Liver (tissue), 9 donors: ENCODE data around the gene PAIP2. TPM values are rescaled to one million over a fixed set of nuclear protein-coding genes. Genes with fewer than 3 reads are reported as not detected.

Experiments
- DNase-seq: peaks from one replicate; pipeline ENCODE4 v3.0.0-alpha.2; 2017; ENCODE audit warnings: low spot score
- H3K27ac ChIP-seq, 2 donors: one replicate each; pipeline ENCODE4 v1.7.0; 2013; ENCODE audit warnings: inconsistent platforms in 2 of 2, low read length in 2 of 2, control low read depth in 1 of 2, low read depth in 1 of 2, mild to moderate bottlenecking in 1 of 2
- H3K27me3 ChIP-seq, 4 donors: one replicate each; pipeline versions ENCODE4 v1.6.1 to v1.7.0; 2013; ENCODE audit warnings: low read length in 3 of 4, inconsistent platforms in 1 of 4, mild to moderate bottlenecking in 1 of 4, moderate library complexity in 1 of 4; ENCODE audit not compliant: control insufficient read depth in 4 of 4, insufficient read depth in 4 of 4
- H3K36me3 ChIP-seq, 4 donors: one replicate each; pipeline versions ENCODE4 v1.6.1 to v1.7.0; 2013; ENCODE audit warnings: low read length in 3 of 4, mild to moderate bottlenecking in 3 of 4, low read depth in 1 of 4, moderate library complexity in 1 of 4; ENCODE audit not compliant: control insufficient read depth in 4 of 4, insufficient read depth in 3 of 4
- H3K4me1 ChIP-seq, 4 donors: one replicate each; pipeline versions ENCODE4 v1.6.1 to v1.7.0; 2013; ENCODE audit warnings: low read length in 3 of 4, mild to moderate bottlenecking in 3 of 4, moderate library complexity in 1 of 4; ENCODE audit not compliant: control insufficient read depth in 4 of 4, insufficient read depth in 4 of 4
- H3K4me3 ChIP-seq, 3 donors: one replicate each; pipeline versions ENCODE4 v1.6.1 to v1.7.0; 2013; ENCODE audit warnings: low read length in 3 of 3, control low read depth in 1 of 3, low read depth in 1 of 3, mild to moderate bottlenecking in 1 of 3
- H3K9ac ChIP-seq, 2 donors: one replicate each; pipeline ENCODE4 v1.7.0; 2013; ENCODE audit warnings: low read length in 2 of 2, mild to moderate bottlenecking in 2 of 2, moderate library complexity in 2 of 2, control low read depth in 1 of 2, low read depth in 1 of 2
- H3K9me3 ChIP-seq, 4 donors: one replicate each; pipeline versions ENCODE4 v1.6.1 to v1.7.0; 2013; ENCODE audit warnings: low read length in 3 of 4; ENCODE audit not compliant: control insufficient read depth in 4 of 4
- CTCF ChIP-seq: fragments of 150-350 bp; IDR thresholded peaks from 2 replicates; pipeline ENCODE4 v1.5.1; 2017; ENCODE audit warnings: improper control_type of control experiment, low read depth, low read length; ENCODE audit not compliant: missing input control
- FOXA2 ChIP-seq: IDR thresholded peaks from 2 replicates; pipeline ENCODE4 v1.6.1; 2016; ENCODE audit warnings: antibody characterized with exemption
- HNF4G ChIP-seq: IDR thresholded peaks from 2 replicates; pipeline ENCODE4 v1.6.1; 2016; ENCODE audit warnings: antibody characterized with exemption
- RAD21 ChIP-seq, 2 donors: IDR thresholded peaks; 2 replicates each; pipeline ENCODE4 v1.6.1; 2016; ENCODE audit warnings: antibody characterized with exemption in 2 of 2, mild to moderate bottlenecking in 2 of 2
- RXRA ChIP-seq, 2 donors: IDR thresholded peaks; 2 replicates each; pipeline ENCODE4 v1.6.1; 2017 to 2018; ENCODE audit warnings: antibody characterized with exemption in 2 of 2, mild to moderate bottlenecking in 1 of 2
- TAF1 ChIP-seq: conservative IDR thresholded peaks from 2 replicates; pipeline ENCODE4 v1.6.1; 2016; ENCODE audit warnings: antibody characterized with exemption, mild to moderate bottlenecking
- ZBTB33 ChIP-seq: IDR thresholded peaks from 2 replicates; pipeline ENCODE4 v1.6.1; 2016; ENCODE audit warnings: antibody characterized with exemption
- WGBS: extraction: QIAGEN DNeasy Blood & Tissue Kit; methylation state at CpG from one replicate; pipeline ENCODE4 v1.1.7; 2013; 5-methylcytosine and 5-hydroxymethylcytosine counted together
- polyA plus RNA-seq, 2 donors: library from polyadenylated mRNA; stranded (reverse) in 1 of 2; unstranded in 1 of 2; fragments of 200-250 nt in 1 of 2; fragments of >200 nt in 1 of 2; fragmentation: Nextera tagmentation in 1 of 2; extraction: Ambion mirVana in 1 of 2; gene quantifications; one replicate each; pipeline versions ENCODE4 v1.2.1 to v1.2.3, GENCODE V29; 2013 to 2015
- total RNA-seq, 2 donors: library from RNA; depleted of rRNA; stranded (reverse); fragments of >200 nt; gene quantifications; one replicate each; pipeline ENCODE4 v1.2.3, GENCODE V29; 2014
- TF ChIP-seq, protein P1 (sequence below): IDR thresholded peaks from 2 replicates; pipeline ENCODE4 v1.6.1; 2016; ENCODE audit warnings: antibody characterized with exemption
- donor health status: healthy.
- donor health status: healthy.
- donor health status: healthy.
- donor health status: healthy.
- donor health status: healthy.

Gene PAIP2
- total and polyA plus RNA-seq, 4 donors: 41.5 to 63.2 (median 45.1) TPM

DNA sequence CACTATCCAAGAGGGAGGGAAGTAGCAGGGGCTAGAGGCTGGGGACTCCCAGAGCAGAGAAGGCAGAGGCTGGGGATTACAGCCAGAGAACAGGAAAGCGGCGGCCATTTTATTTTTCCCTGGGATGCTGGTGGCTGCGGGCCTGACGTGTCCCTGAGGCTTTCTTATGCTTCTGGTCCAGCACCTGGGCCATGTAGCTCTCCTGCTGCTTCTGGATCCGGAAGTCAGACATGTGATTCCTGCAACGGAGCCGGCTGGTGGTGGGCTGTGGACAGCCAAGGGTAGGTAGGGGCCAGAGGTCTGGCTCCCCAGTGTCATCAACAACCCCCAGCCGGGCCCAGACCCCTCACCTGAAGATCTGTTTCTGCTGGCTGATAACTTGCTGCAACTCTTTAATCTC is 55.0 kb downstream of the PAIP2 start (continued):
- TF ChIP-seq TAF1: no peak

GRCh38 chr5:139397921-139398320 is 56.3 kb downstream of the PAIP2 start:
- peaks cover 9 to 16% (median 13%) of the 10 kb centered on the region in 4 donors for H3K4me1 ChIP-seq
- no peak overlapping the region for H3K9ac ChIP-seq
- DNase-seq: no peak
- H3K9me3 ChIP-seq: no peaks in the 10 kb centered on the region
- H3K36me3 ChIP-seq: peaks cover 0 to 1% (median 0%) of the 10 kb centered on the region in 4 donors
- H3K27ac ChIP-seq: no peak overlapping the region
- TF ChIP-seq RAD21 (IDR thresholded peaks at IDR 0.05) (no peak), HNF4G (no peak), CTCF (no peak)
- WGBS: 41% methylated on average over 6 of the region's 6 CpGs
- no peak overlapping the region for H3K4me3 ChIP-seq
- H3K27me3 ChIP-seq: peaks cover 0 to 3% (median 0%) of the 10 kb centered on the region in 4 donors

- peaks cover 0 to 11% (median 8%) of the 10 kb centered on the region in 4 donors for H3K4me1 ChIP-seq
- H3K4me3 ChIP-seq: no peak overlapping the region
- DNase-seq: no peak
- H3K27me3 ChIP-seq: no peaks in the 10 kb centered on the region
- peaks cover 0 to 1% (median 0%) of the 10 kb centered on the region in 4 donors for H3K36me3 ChIP-seq
- WGBS: 90% methylated on average over 6 of the region's 6 CpGs
- no peak overlapping the region for H3K9ac ChIP-seq
- TF ChIP-seq ZBTB33: no peak
- TF ChIP-seq TAF1: no peak
- TF ChIP-seq RXRA (IDR thresholded peaks at IDR 0.05): no peak
- TF ChIP-seq, protein P1, sequence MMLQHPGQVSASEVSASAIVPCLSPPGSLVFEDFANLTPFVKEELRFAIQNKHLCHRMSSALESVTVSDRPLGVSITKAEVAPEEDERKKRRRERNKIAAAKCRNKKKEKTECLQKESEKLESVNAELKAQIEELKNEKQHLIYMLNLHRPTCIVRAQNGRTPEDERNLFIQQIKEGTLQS: no peak
- no peak for TF ChIP-seq FOXA2
- no peak overlapping the region for H3K27ac ChIP-seq
- H3K9me3 ChIP-seq: no peaks in the 10 kb centered on the region
Observed at GRCh38 chr5:139399501-139400121, 58.0 kb downstream of the PAIP2 start.

GRCh38 chr5:139401546-139401945 is 59.9 kb downstream of the PAIP2 start:
- no peaks in the 10 kb centered on the region for H3K9me3 ChIP-seq
- TF ChIP-seq FOXA2: no peak
- no peak overlapping the region for H3K27ac ChIP-seq
- H3K36me3 ChIP-seq: peaks cover 0 to 1% (median 0%) of the 10 kb centered on the region in 4 donors
- no peak overlapping the region for H3K4me3 ChIP-seq
- no peaks in the 10 kb centered on the region for H3K27me3 ChIP-seq
- WGBS: 94% methylated on average over 10 of the region's 10 CpGs
- DNase-seq: no peak
- peaks cover 0 to 11% (median 8%) of the 10 kb centered on the region in 4 donors for H3K4me1 ChIP-seq
- H3K9ac ChIP-seq: no peak overlapping the region
